Inflammatory macrophage (primary cell): ENCODE results near the gene DIDO1.
A peak's percentile ranks its signal among the peaks of the same experiment; 100 is the strongest.

ENCODE experiments used
- DNase-seq, 2 donors: peaks; one replicate each; pipeline ENCODE4 v3.0.0-alpha.2; 2020 to 2022

The DIDO1 gene

DNA sequence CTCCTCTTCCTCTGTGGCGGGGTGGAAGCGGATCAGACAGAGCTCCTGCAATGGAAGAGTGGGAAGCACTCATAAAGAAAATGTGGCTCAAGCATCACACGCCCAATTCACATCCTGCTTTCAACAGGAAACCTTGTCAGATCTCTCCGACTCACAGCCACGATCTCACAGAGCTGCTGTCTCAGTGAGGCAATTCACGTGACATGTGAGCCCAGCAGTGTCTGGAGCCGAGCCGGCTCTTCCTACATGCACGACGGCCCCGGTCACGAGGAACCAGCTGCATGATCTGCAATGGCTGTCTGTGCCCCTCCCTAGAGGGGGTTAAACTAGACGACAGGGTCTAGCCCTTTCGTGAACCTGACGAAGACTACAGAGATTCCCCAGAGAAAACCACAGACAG lies 35.2 kb downstream of the DIDO1 start:
- peak; percentile 31 to 64 for DNase-seq

- no peak for DNase-seq
These were observed 35.9 kb downstream of the DIDO1 start for GRCh38 chr20:62890444-62890843.

GRCh38 chr20:62889871-62890270 lies 36.4 kb downstream of the DIDO1 start:
- no peak for DNase-seq

GRCh38 chr20:62889411-62889810 lies 36.9 kb downstream of the DIDO1 start:
- DNase-seq, result no peak

DNA sequence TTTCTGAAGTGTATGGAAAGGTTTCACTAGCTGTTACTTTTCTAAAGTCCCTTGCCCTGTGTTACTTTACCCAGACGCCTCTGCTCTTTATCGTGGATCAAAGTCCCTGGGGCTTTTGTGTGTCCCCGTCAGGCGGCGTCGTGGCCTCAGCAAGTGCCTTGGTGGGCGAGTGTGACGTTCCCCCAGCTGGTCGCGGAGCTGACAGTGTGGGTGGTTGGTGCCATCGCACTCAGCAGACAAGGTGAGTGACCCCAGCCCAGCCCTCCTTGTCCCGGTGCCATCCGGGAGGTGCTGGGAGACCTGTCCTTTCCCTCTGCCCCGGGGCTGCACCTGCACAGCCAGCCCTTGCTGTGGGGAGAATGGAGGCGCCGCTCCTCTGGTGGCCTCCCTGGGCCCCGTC lies 37.4 kb downstream of the DIDO1 start:
- DNase-seq, result no peak

DNA sequence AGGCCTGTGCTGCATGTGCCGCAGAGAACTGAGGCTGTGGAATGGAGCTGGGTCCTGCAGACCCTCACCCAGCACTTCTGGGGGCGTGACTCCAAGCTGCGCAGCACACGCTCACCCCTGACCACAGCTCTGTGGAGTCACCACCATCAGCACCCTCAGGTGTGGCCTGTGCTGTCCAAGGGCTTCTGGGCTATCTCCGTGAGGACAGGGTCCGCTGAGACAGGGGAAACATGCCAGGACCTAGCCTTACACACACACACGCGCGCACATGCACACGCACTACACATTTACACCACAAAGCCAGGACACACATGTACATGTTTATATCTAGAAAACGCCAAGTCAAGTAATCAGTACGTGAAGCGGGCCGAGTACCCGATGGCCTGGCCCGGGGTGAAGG lies 37.9 kb downstream of the DIDO1 start:
- DNase-seq, result no peak

GRCh38 chr20:62887860-62888239 lies 38.5 kb downstream of the DIDO1 start:
- no peak for DNase-seq

DNA sequence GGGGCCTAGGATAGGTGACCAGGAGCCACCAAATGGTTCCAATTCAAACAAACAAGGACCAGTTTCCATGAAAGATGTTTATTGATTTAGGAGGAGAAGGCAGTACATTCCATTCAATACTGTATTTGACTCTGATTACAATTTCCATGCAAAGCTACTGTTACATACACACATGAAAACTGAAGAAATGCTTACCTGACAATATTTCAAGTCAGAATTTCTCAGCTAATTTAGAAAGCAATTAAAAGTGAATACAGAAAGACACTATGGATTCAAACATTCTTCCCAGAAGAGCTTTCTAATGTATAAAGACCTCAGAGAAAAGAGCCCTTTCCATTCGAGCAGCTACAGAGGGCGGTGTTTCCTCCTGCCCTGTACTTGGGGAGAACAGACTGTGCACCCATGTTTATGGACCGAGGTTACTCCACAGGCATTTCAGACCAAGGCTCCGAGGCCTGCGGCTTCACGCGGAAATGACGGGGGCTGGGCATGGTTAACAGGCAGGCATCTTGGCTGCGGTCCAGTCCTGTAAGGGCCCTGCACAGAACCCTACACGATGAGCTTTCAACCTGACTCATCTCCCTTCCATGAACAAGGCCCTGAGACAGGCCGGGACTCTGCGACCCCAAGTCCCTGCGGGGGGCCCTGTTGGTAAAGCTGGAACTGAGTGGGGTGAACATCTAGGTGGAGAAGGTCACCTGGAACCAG lies 39.0 kb downstream of the DIDO1 start:
- peak; percentile 4 to 11 for DNase-seq

DNA sequence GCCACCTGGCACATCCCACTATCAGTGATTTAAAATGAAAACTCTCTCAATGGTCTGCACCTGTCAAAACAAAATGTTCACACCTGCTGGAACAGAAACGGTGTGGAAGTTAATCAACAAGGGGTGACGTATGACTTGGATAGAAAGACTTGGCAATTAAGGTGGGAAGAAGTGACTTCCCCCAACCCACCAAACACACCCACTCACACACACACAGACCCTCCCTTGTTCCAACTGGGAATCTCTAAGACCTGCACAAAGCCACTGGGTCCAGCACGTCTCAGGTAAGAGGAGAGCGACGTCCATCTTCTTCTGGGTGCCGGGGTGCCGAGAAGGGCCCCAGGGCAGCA lies 39.6 kb downstream of the DIDO1 start:
- DNase-seq, result no peak

- DNase-seq, result no peak
These were observed 40.2 kb downstream of the DIDO1 start for GRCh38 chr20:62885896-62886708.

- no peak for DNase-seq
These were observed 41.0 kb downstream of the DIDO1 start for GRCh38 chr20:62885046-62885895.

- no peak for DNase-seq
These were observed 41.7 kb downstream of the DIDO1 start for GRCh38 chr20:62884556-62884955.

DNA sequence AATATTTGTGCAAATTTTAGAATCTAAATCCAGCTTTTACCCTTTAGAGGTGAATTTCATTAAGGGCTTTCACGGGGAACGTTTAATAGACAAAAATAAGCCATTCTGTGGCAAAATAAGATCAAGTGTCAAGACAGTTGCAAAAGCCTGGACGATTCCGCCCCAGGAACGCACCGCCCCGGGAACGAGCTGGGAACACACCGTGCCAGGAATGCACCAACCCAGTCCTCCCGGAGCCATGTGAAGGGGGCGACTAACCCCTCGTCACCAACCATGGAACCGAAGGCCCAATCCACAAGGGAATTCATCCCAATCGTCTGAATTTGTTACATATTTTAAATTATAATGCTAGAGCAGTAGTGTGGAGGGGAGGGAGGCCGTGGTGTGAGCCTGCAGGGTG lies 43.9 kb downstream of the DIDO1 start:
- DNase-seq, result no peak

GRCh38 chr20:62881662-62882395 lies 44.5 kb downstream of the DIDO1 start:
- DNase-seq, result no peak

DNA sequence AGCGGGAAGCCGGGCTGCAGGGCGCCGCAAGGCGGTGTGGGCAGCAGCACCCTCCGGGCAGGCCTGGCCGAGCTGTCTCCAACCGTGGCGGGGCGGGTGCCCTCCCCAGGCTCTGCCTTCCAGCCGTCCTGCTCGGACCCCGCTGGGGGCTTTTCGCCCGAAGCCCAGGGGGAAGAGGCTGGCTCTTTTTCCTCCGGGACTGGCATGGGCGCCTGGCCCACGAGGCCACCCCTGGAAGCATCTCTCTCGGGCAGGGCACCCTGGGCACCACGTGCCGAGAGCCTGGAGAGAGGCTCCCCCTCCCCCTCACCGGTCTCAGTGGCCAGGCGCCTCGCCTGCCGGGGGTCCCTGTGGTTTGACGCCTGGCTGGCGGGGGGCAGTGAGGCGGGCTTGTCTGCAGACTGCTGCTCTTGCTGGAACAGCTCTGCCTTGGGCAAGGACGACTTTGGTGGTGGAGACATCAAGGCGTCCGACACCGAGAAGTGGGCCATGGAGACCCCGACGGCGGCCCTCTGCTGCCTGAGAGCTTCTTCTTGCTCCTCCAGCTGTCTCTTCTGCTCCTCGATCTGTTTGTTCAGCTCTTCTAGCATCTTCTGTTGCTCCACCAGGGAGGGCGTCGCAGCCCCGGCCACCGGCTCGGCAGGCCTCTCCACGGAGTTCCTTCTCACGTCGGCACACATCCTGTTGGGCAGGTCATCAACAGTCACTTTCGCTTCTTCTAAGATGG lies 45.2 kb downstream of the DIDO1 start:
- no peak for DNase-seq

GRCh38 chr20:62880147-62880934 lies 46.0 kb downstream of the DIDO1 start:
- DNase-seq, result no peak

- DNase-seq, result no peak
These were observed 46.8 kb downstream of the DIDO1 start for GRCh38 chr20:62879275-62880146.

DNA sequence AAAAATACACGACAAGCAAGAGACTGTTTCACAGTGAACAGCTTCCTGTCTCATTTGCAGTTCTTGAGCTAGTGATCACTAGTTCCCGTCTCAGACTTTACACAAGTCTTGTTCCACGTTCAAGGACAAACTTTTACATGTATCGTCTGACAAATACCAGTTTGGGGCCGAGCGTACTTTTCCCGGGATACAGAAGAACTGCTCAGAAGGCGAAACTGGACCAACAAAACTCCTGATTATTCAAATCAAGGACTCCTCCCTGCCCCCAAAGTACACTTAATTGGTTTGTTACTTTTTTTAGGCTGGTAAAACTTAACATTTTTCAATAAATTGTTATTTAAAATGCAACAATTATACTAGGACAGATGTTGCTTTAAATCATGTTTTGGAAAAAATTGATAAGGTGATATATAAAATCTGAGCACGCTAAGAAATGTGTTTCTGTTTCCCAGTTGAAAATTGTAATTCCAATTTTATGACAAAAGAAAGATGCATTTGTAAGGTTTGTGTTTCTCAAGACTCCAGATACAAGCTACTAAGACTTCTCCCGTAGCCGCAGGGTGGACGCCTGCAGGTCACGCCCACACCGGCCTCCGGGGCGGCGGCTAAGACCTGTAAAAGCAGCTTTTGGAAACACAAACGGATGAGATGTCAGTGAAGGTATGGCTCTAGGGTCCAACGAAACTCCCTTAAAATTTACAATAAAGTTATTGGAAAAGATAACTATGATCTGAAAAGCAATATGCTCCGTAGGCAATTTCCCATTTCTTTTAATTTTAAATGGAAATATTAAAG lies 47.9 kb downstream of the DIDO1 start:
- DNase-seq, result no peak
